ENCODE measurements around the gene BTD.
"Not testable (repeated sequence)": the region's sequence is repeated elsewhere in the genome, so short reads cannot be mapped to it uniquely, and the experiment has no call there.

Gene BTD

GRCh38 chr3:15602816-15603215 is 1.3 kb downstream of the BTD start:
- not testable (repeated sequence) for DNase-seq (ENCODE audit: low spot score)

- DNase-seq (ENCODE audit: low spot score), result not testable (repeated sequence)
Measured at GRCh38 chr3:15604584-15604983, 3.0 kb downstream of the BTD start.

GRCh38 chr3:15606434-15606891 is 4.9 kb downstream of the BTD start:
- DNase-seq (ENCODE audit: low spot score), result no peak

GRCh38 chr3:15610082-15610759 is 8.7 kb downstream of the BTD start:
- DNase-seq (ENCODE audit: low spot score), result no peak

GRCh38 chr3:15611018-15611417 is 9.5 kb downstream of the BTD start:
- no peak for DNase-seq (ENCODE audit: low spot score)

- DNase-seq (ENCODE audit: low spot score), result no peak
Measured at GRCh38 chr3:15612001-15612400, 10.5 kb downstream of the BTD start.

GRCh38 chr3:15614958-15615357 is 13.4 kb downstream of the BTD start:
- DNase-seq (ENCODE audit: low spot score), result no peak

- DNase-seq (ENCODE audit: low spot score), result no peak
Measured at GRCh38 chr3:15616053-15616452, 14.5 kb downstream of the BTD start.

- DNase-seq (ENCODE audit: low spot score), result not testable (repeated sequence)
Measured at GRCh38 chr3:15619659-15620464, 18.3 kb downstream of the BTD start.

- no peak for DNase-seq (ENCODE audit: low spot score)
Measured at GRCh38 chr3:15623535-15624440, 22.2 kb downstream of the BTD start.

- DNase-seq (ENCODE audit: low spot score), result no peak
Measured at GRCh38 chr3:15628967-15629366, 27.4 kb downstream of the BTD start.

GRCh38 chr3:15629860-15630597 is 28.5 kb downstream of the BTD start:
- DNase-seq (ENCODE audit: low spot score), result peak; percentile 86

GRCh38 chr3:15630646-15631350 is 29.3 kb downstream of the BTD start:
- no peak for DNase-seq (ENCODE audit: low spot score)

- no peak for DNase-seq (ENCODE audit: low spot score)
Measured at GRCh38 chr3:15631426-15632211, 30.1 kb downstream of the BTD start.

GRCh38 chr3:15632212-15632580 is 30.7 kb downstream of the BTD start:
- DNase-seq (ENCODE audit: low spot score), result no peak

- no peak for DNase-seq (ENCODE audit: low spot score)
Measured at GRCh38 chr3:15633159-15633558, 31.6 kb downstream of the BTD start.

GRCh38 chr3:15633766-15634598 is 32.4 kb downstream of the BTD start:
- no peak for DNase-seq (ENCODE audit: low spot score)

- DNase-seq (ENCODE audit: low spot score), result no peak
Measured at GRCh38 chr3:15634671-15635070, 33.1 kb downstream of the BTD start.

GRCh38 chr3:15635121-15635661 is 33.6 kb downstream of the BTD start:
- DNase-seq (ENCODE audit: low spot score), result no peak

All from germinal center (tissue), 1 donor.